Measurements from ENCODE around the gene CCNF. TPM values are rescaled to one million over a fixed set of nuclear protein-coding genes. Genes with fewer than 3 reads are reported as not detected.

Gene CCNF
- total RNA-seq, 2 experiments from 2014 or later = 105 to 110 TPM

DNA sequence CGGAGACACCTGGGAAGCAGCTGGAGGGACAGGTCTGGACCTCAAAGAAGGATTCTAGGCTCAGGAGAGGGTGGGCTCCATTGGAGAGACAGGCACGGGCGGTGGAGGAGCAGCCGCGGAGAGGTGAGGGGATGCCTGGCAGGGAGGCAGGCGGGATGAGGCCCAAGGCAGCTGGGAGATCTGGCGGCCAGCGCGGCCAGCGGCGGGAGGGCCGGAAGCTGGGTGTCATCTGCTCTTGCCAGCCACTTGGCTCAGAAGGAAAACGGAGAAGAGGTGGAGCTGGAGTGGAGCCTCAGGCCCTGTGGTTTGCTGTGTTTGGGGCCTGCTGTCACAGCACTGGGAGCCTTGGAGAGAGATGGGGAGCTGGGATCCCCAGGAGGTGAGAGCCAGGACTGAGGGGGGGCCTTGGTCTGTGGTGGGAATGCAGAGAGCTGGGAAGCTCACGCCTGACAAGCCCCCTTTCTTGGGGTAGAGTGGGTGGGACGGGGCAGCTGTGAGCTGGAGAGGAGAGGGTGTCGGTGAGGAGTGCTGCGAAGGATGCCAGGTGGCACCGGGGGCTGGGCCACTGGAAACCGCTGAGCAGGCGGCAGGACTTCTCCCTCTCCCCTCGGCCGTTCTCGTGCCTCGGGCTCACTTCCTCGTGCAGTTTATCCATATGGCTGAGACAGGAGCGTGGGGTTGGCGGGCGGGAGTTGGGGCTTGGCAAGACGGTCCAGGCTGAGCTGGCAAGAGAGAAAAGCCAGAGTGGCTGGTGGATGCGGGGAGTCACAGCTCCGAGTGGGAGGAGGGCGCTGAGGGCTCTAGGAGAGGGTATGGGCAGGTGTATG is 53.7 kb downstream of the CCNF start:
- Mint-ChIP-seq H3K9me3 (ENCODE audit: insufficient read depth) (no peaks in the 10 kb centered on the region), H3K27ac (no peak overlapping the region), H3K36me3 (ENCODE audit: low read depth) (peaks cover 4% of the 10 kb centered on the region), H3K27me3 (ENCODE audit: low read depth) (no peaks in the 10 kb centered on the region), H3K4me3 (no peak overlapping the region), H3K4me1 (ENCODE audit: low read depth) (peaks cover 24% of the 10 kb centered on the region)
- DNase-seq = no peak
- ChIA-PET CTCF (interaction anchor here (1.3 to 1.4 kb wide), 2 partner anchors 14 to 143 kb away, joined by 3 read pairs; partner anchors contain the start of gene ABCA3), POLR2A (interaction anchor here (0.6 kb wide), 1 partner anchor 101 kb away, joined by 4 read pairs; no protein-coding TSS in a partner anchor)
- ATAC-seq = no peak

- no peak overlapping the region for H3K27ac Mint-ChIP-seq
- CTCF ChIA-PET = interaction anchor here (1.4 kb wide), 1 partner anchor 13 kb away, joined by 3 read pairs; no protein-coding TSS in a partner anchor
- POLR2A ChIA-PET = interaction anchor here (0.7 kb wide), 1 partner anchor 316 kb away, joined by 4 read pairs; no protein-coding TSS in a partner anchor
- no peaks in the 10 kb centered on the region for H3K9me3 Mint-ChIP-seq (ENCODE audit: insufficient read depth)
- peaks cover 4% of the 10 kb centered on the region for H3K36me3 Mint-ChIP-seq (ENCODE audit: low read depth)
- ATAC-seq (no peak), DNase-seq (no peak)
- H3K27me3 Mint-ChIP-seq (ENCODE audit: low read depth) = no peaks in the 10 kb centered on the region
- no peak overlapping the region for H3K4me3 Mint-ChIP-seq
- peaks cover 27% of the 10 kb centered on the region for H3K4me1 Mint-ChIP-seq (ENCODE audit: low read depth)
These were observed 55.0 kb downstream of the CCNF start for GRCh38 chr16:2483939-2484897.

DNA sequence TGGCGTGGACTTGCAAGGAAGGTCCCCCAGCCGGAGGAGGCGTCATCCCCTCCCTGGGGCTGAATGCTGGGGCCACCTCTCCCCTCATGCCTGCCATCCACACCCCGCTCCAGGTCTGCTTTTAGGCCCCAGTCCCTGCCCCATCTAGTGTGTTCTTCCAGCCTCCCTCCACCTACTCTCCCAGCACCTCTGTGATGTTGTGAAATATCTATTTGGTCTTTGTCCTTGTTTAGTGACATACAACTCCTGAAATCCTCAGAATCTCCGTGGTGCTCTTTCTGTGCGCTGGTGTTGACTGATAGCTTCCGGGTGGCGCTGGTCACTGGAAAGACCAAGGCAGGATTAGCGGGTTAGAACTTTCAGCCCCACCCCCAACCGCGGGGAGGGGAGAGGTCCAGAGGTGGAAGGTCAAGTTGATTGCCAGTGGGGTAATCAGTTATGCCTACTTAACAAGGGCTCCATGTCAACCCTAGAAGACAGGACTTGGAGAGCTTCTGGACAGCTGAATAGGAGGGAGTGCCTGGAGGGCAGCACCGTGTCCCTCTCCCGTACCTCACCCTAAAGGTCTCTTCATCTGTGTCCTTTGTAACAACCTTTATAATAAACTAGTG is 55.8 kb downstream of the CCNF start:
- Mint-ChIP-seq H3K4me3 (no peak overlapping the region), H3K36me3 (ENCODE audit: low read depth) (peaks cover 4% of the 10 kb centered on the region), H3K27ac (peak overlapping the region; percentile 9), H3K9me3 (ENCODE audit: insufficient read depth) (no peaks in the 10 kb centered on the region), H3K4me1 (ENCODE audit: low read depth) (peaks cover 27% of the 10 kb centered on the region), H3K27me3 (ENCODE audit: low read depth) (no peaks in the 10 kb centered on the region)
- ChIA-PET CTCF (no interaction called here), POLR2A (no interaction called here)
- DNase-seq (no peak), ATAC-seq (no peak)

GRCh38 chr16:2485811-2486507 is 56.7 kb downstream of the CCNF start:
- H3K27me3 Mint-ChIP-seq (ENCODE audit: low read depth) = no peaks in the 10 kb centered on the region
- H3K27ac Mint-ChIP-seq = no peak overlapping the region
- peaks cover 27% of the 10 kb centered on the region for H3K4me1 Mint-ChIP-seq (ENCODE audit: low read depth)
- no peak for ATAC-seq
- H3K4me3 Mint-ChIP-seq = no peak overlapping the region
- no peak for DNase-seq
- peaks cover 4% of the 10 kb centered on the region for H3K36me3 Mint-ChIP-seq (ENCODE audit: low read depth)
- CTCF ChIA-PET = interaction anchor here (1.0 to 4.4 kb wide), 7 partner anchors 15 to 331 kb away, joined by 3 to 27 read pairs (median 3); partner anchors contain the start of genes ABCA3, TEDC2 and TRAF7
- H3K9me3 Mint-ChIP-seq (ENCODE audit: insufficient read depth) = no peaks in the 10 kb centered on the region
- POLR2A ChIA-PET = interaction anchor here (1.1 kb wide), 1 partner anchor 28 kb away, joined by 4 read pairs; the partner anchor contains the start of gene ATP6V0C

DNA sequence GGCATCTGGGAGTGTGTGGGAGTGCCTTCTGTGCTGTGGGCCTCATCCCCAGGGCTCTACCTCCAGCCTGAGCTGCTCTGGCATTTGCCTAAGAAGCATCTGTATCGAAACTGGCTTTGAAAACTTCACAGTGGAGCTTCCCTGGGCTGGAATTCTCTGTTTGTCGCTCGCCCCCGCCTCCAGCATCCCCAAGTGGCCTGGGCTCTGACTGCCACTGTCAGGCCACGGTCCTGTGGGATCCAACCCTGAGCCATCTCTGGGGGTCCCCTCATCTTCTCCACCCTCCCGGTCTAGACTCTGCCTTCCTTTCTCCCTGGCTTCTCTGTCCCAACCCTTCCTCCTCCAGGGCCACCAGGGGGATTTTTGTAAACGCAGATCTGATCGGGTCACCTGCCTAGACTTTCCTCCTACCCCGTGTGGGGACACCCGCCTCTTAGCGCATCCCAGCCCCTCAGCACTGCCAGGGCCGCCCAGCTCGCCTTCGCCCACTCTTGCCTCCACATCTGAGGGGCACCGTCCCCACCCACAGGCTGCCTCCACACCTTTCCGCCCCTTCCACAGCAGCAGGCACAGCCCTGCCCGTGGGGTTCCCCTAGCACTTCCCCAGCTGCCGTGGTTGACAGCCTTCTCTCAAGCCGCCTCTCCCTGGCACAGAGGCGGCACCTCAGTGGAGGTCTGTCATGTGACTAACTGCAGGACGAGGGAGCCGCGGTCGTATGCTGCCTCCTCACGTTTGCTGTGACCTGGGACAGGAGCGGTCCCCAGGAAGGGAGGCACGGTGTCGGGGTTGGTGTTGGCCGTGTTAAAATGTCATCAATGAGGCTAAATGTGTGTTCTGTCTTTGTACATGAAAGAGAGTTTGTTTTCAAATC is 57.6 kb downstream of the CCNF start:
- Mint-ChIP-seq H3K4me3 (peak overlapping the region; percentile 22), H3K36me3 (ENCODE audit: low read depth) (peaks cover 4% of the 10 kb centered on the region), H3K4me1 (ENCODE audit: low read depth) (peaks cover 27% of the 10 kb centered on the region), H3K9me3 (ENCODE audit: insufficient read depth) (no peaks in the 10 kb centered on the region), H3K27ac (peak overlapping the region; percentile 65), H3K27me3 (ENCODE audit: low read depth) (no peaks in the 10 kb centered on the region)
- POLR2A ChIA-PET = interaction anchor here (1.1 kb wide), 1 partner anchor 27 kb away, joined by 4 read pairs; the partner anchor contains the start of gene ATP6V0C
- DNase-seq = peak; percentile 80
- CTCF ChIA-PET = interaction anchor here (0.7 to 4.4 kb wide), 8 partner anchors 14 to 331 kb away, joined by 3 to 27 read pairs (median 3); partner anchors contain the start of genes ABCA3, TEDC2 and TRAF7
- peak; percentile 92 for ATAC-seq

GRCh38 chr16:2487517-2487842 is 58.2 kb downstream of the CCNF start:
- Mint-ChIP-seq H3K36me3 (ENCODE audit: low read depth) (peaks cover 4% of the 10 kb centered on the region), H3K4me1 (ENCODE audit: low read depth) (peaks cover 27% of the 10 kb centered on the region), H3K27me3 (ENCODE audit: low read depth) (no peaks in the 10 kb centered on the region), H3K9me3 (ENCODE audit: insufficient read depth) (no peaks in the 10 kb centered on the region), H3K4me3 (peak overlapping the region; percentile 22), H3K27ac (peak overlapping the region; percentile 65)
- DNase-seq (no peak), ATAC-seq (no peak)
- ChIA-PET CTCF (interaction anchor here (1.4 to 4.4 kb wide), 2 partner anchors 13 to 236 kb away, joined by 3 to 27 read pairs; no protein-coding TSS in a partner anchor), POLR2A (no interaction called here)

DNA sequence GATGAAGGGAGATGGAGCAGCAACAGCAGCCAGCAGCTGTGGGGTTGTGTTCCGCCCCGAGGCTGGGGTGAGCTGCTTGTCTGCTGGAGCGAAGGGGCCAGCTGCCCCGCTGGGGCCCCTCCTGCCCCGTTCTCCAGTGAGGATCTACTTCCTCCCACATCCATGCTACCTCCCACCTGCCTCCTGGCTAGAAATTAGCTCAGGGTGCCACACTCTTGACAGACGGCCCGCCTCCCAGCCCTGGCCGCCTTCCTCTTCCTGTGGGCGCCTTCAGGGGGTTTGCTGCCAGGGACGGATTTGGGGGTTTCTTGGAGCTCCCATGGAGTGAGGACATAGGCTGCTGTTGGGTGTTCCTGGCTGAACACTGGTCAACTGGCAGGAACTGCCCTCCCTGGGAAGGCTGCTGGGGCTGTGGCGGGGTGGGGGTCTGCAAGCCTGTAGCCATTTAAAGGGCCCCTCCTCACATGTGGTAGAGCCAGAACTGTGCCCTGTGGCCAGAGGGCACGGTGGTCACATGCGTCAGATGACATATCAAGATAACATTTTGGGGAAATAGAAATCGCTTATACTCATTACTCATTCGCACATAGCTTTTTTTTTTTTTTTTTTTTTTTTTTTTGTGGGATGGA is 58.8 kb downstream of the CCNF start:
- Mint-ChIP-seq H3K27me3 (ENCODE audit: low read depth) (no peaks in the 10 kb centered on the region), H3K36me3 (ENCODE audit: low read depth) (peaks cover 4% of the 10 kb centered on the region), H3K4me3 (no peak overlapping the region), H3K4me1 (ENCODE audit: low read depth) (peaks cover 27% of the 10 kb centered on the region), H3K27ac (no peak overlapping the region), H3K9me3 (ENCODE audit: insufficient read depth) (no peaks in the 10 kb centered on the region)
- no peak for ATAC-seq
- POLR2A ChIA-PET = interaction anchor here (1.2 kb wide), 1 partner anchor 14 kb away, joined by 4 read pairs; the partner anchor contains the start of gene TBC1D24
- CTCF ChIA-PET = interaction anchor here (0.8 to 4.4 kb wide), 6 partner anchors 13 to 236 kb away, joined by 3 to 27 read pairs (median 4); partner anchors contain the start of genes CCNF and TBC1D24
- no peak for DNase-seq

DNA sequence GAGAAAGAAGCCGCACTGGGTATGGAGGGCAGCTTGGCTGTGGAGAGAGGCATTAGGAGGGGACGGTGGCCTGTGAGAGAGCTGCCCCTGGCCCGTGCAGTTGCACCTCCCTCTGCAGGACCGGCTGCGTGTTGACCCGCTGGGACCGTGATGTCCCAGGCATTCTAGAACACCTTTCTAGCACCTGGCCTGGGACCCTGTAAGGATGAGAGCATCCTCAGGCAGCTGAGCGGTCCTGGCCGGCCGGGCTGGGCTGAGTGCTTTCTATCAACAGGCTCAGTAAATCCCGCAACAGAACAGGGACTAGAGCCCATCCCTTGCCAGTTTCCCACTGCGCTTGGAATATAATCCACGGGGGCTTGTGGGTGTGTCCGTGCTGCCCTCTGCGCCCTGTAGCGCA is 60.3 kb downstream of the CCNF start:
- H3K4me1 Mint-ChIP-seq (ENCODE audit: low read depth) = peaks cover 27% of the 10 kb centered on the region
- no peak overlapping the region for H3K4me3 Mint-ChIP-seq
- H3K27ac Mint-ChIP-seq = no peak overlapping the region
- H3K9me3 Mint-ChIP-seq (ENCODE audit: insufficient read depth) = no peaks in the 10 kb centered on the region
- H3K36me3 Mint-ChIP-seq (ENCODE audit: low read depth) = peaks cover 4% of the 10 kb centered on the region
- no peaks in the 10 kb centered on the region for H3K27me3 Mint-ChIP-seq (ENCODE audit: low read depth)
- CTCF ChIA-PET = interaction anchor here (4.4 kb wide), 1 partner anchor 11 kb away, joined by 27 read pairs; no protein-coding TSS in a partner anchor
- POLR2A ChIA-PET = no interaction called here
- ATAC-seq (no peak), DNase-seq (no peak)

DNA sequence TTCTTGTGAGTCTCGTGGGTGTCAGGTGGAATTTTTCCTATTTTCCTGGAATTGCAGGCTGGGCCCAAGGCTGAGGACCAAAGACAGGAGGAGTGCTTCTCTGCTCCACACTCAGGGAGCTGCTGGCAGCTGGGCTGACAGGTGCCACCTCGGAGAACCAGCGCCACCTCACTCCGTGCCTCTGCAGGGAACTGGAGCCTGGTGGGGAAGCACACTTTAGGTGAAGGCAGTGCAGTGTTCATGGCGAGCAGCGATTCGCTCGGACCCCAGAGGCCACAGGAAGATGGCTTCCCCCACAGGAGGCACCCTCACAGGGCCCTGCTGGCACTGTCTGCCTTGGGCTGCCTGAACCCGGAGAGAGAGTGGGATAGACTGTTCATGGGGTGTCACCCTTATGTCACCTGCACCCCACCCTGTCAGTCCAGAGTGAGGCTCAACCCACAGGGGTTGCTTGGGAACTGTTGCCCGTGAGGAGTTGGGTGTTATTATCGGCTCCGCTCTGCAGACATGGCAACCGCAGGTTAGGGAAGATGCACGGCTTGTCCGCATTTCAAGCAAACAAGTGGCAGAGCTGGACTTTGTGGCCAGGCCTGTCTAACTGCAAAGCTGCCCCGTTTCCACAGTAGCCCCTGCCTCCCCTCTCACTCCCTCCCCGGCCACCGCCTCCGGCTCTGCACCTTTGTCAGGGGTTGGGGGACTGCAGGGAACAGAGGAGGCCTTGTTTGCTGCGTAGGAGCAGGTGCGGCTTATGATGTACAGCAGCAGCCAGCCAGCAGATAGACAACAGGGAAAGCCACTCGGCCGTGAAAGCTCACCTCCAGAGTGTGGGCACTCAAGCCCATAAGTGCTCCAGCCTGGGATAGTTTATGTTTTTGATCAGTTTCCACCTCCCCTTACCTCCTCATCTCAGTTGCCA is 61.2 kb downstream of the CCNF start:
- Mint-ChIP-seq H3K36me3 (ENCODE audit: low read depth) (peaks cover 4% of the 10 kb centered on the region), H3K27me3 (ENCODE audit: low read depth) (no peaks in the 10 kb centered on the region), H3K27ac (no peak overlapping the region), H3K9me3 (ENCODE audit: insufficient read depth) (no peaks in the 10 kb centered on the region), H3K4me1 (ENCODE audit: low read depth) (peaks cover 25% of the 10 kb centered on the region), H3K4me3 (no peak overlapping the region)
- ATAC-seq (no peak), DNase-seq (no peak)
- ChIA-PET CTCF (interaction anchor here (2.0 to 4.4 kb wide), 2 partner anchors 10 to 11 kb away, joined by 6 to 27 read pairs; no protein-coding TSS in a partner anchor), POLR2A (no interaction called here)

Data from activated CD8-positive, alpha-beta T cell treated with anti-CD3 and anti-CD28 coated beads, Interleukin-2, amount 10 ng/mL, durations not matched to agents 7 days and 5 days (primary cell).